ENCODE measurements around the gene WNT3A.

WNT3A gene

GRCh38 chr1:228005511-228006033 is 1.2 kb upstream of the WNT3A start:
- DNase-seq (ENCODE audit: low read depth, low spot score) = no peak
- H3K4me3 ChIP-seq (ENCODE audit: low read depth, low read length) = no peak overlapping the region
- CTCF ChIA-PET = interaction anchor here (1.5 kb wide), 1 partner anchor 9 kb away, joined by 3 read pairs; no protein-coding TSS in a partner anchor
- no peak for TF ChIP-seq CTCF (IDR thresholded peaks at IDR 0.05; ENCODE audit: insufficient read depth, low read length, missing control alignments)
- POLR2A ChIA-PET = no interaction called here

GRCh38 chr1:228006034-228006785 is 588 bp upstream of the WNT3A start:
- no peak overlapping the region for H3K4me3 ChIP-seq (ENCODE audit: low read depth, low read length)
- DNase-seq (ENCODE audit: low read depth, low spot score) = no peak
- ChIA-PET CTCF (interaction anchor here (1.5 kb wide), 1 partner anchor 9 kb away, joined by 3 read pairs; no protein-coding TSS in a partner anchor), POLR2A (no interaction called here)
- no peak for TF ChIP-seq CTCF (IDR thresholded peaks at IDR 0.05; ENCODE audit: insufficient read depth, low read length, missing control alignments)

DNA sequence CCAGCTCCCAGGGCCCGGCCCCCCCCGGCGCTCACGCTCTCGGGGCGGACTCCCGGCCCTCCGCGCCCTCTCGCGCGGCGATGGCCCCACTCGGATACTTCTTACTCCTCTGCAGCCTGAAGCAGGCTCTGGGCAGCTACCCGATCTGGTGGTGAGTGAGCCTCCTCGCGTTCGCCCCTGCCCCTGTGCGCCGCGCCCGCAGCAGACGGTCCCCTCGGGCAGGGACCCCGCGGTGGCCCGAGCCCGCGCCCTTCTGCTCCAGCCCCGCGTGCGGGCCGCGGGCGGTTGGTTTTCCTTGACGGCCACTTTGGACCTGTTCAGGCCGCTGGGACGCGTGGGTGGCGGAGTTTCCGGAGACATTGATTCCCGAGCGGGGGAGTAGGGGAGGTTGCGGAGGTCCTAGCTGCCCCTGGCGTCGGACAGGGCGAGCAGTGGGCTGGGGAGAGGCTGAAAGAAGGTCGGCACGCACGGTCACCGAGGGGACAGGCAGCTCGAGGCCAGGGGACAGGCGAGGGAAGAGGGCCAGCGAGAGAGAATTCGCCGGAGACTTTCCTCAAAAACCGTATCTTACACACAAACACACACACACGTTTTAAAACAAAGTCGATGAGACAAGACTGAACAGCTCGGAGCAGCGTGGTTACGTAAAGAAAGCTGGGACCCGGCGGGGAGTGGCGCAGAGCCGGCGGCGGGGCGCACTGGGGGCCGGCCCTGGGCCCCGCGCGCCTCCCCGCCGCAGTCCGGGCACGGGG is 427 bp downstream of the WNT3A start:
- no peak for DNase-seq (ENCODE audit: low read depth, low spot score)
- TF ChIP-seq CTCF (IDR thresholded peaks at IDR 0.05; ENCODE audit: insufficient read depth, low read length, missing control alignments) = no peak
- ChIA-PET CTCF (interaction anchor here (1.5 kb wide), 1 partner anchor 10 kb away, joined by 3 read pairs; no protein-coding TSS in a partner anchor), POLR2A (no interaction called here)
- no peak overlapping the region for H3K4me3 ChIP-seq (ENCODE audit: low read depth, low read length)

- TF ChIP-seq CTCF (IDR thresholded peaks at IDR 0.05; ENCODE audit: insufficient read depth, low read length, missing control alignments) = no peak
- CTCF ChIA-PET = no interaction called here
- H3K4me3 ChIP-seq (ENCODE audit: low read depth, low read length) = no peak overlapping the region
- no peak for DNase-seq (ENCODE audit: low read depth, low spot score)
- POLR2A ChIA-PET = no interaction called here
Observed at GRCh38 chr1:228007801-228008341, 1.1 kb downstream of the WNT3A start.

DNA sequence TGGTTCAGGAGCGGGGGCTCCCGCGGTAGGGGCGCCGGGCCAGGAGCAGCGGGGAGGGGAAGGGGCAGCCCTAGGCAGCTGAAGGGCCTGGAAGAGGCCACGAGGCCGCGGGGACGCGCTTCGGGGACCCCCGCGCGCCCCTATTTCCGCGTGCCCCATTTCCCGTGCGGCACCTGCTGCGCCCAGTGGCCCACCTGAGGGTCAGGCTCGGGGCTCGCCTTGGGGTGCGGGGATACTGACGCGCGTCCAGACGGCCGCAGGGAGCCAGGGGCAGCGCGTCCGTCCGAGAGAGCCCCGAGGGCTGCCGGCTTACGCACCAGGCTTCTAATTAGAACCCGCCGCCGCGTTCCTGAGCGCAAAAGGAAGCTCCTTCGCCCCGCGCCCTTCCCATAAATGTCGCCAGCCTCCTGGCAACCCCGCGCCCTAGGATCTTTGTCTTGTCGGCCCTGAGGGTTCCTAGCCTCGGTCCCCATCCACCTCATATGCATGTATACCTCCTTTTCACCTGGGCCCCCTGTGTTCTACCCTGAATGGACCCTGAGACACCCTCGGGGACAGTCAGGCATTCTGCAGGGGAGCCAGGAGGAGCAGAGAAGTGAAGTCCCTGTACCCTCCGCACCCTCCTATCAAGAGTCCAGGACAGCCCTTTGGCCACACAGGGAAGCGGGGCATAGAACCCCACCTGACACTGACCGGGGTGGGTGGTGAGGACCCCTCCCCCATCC is 1.8 kb downstream of the WNT3A start:
- no peak for TF ChIP-seq CTCF (IDR thresholded peaks at IDR 0.05; ENCODE audit: insufficient read depth, low read length, missing control alignments)
- POLR2A ChIA-PET = no interaction called here
- DNase-seq (ENCODE audit: low read depth, low spot score) = no peak
- no peak overlapping the region for H3K4me3 ChIP-seq (ENCODE audit: low read depth, low read length)
- CTCF ChIA-PET = no interaction called here

Data from AG04449 (cell line).